HFFc6 (cell line): ENCODE results near the gene GPR146. TPM values are rescaled to one million over a fixed set of nuclear protein-coding genes. Genes with fewer than 3 reads are reported as not detected.

Experiments
- DNase-seq: peaks from one replicate; pipeline ENCODE4 v3.0.0-alpha.2; 2018
- H3K27ac Mint-ChIP-seq: 2 replicates; pipeline ENCODE4 v1.8.0; 2020; ENCODE audit warnings: mild to moderate bottlenecking, mixed read lengths
- H3K27me3 Mint-ChIP-seq: 2 replicates; pipeline ENCODE4 v1.8.0; 2021; ENCODE audit warnings: mild to moderate bottlenecking, moderate library complexity, mixed read lengths; ENCODE audit not compliant: insufficient read depth
- H3K36me3 Mint-ChIP-seq: 2 replicates; pipeline ENCODE4 v1.8.0; 2021; ENCODE audit warnings: low read depth, mixed read lengths
- H3K4me1 Mint-ChIP-seq: 2 replicates; pipeline ENCODE4 v1.8.0; 2020; ENCODE audit warnings: low read depth, mixed read lengths
- H3K4me3 Mint-ChIP-seq: 2 replicates; pipeline ENCODE4 v1.8.0; 2020; ENCODE audit warnings: mild to moderate bottlenecking, moderate library complexity, mixed read lengths
- H3K9me3 Mint-ChIP-seq: 2 replicates; pipeline ENCODE4 v1.8.0; 2020; ENCODE audit warnings: mild to moderate bottlenecking, mixed read lengths
- total RNA-seq, 6 experiments: library from RNA; stranded (reverse); fragmentation: NEBNext Ultra II Directional; extraction: Animal tissue kit (Norgen Biotek cat#: 25700); gene quantifications; 2 replicates in 1 of 6; 3 replicates in 5 of 6; pipeline ENCODE4 v1.2.3, GENCODE V29; 2021
- TF ChIP-seq, protein P1 (sequence below): fragments of 200-600 bp; sonication (generic); IDR thresholded peaks from 2 replicates; pipeline ENCODE4 v1.5.0; 2021; ENCODE audit warnings: antibody characterized with exemption, mild to moderate bottlenecking

The GPR146 gene
- total RNA-seq, 6 experiments from 2014 or later: 0.26 to 0.92 (median 0.52) TPM

DNA sequence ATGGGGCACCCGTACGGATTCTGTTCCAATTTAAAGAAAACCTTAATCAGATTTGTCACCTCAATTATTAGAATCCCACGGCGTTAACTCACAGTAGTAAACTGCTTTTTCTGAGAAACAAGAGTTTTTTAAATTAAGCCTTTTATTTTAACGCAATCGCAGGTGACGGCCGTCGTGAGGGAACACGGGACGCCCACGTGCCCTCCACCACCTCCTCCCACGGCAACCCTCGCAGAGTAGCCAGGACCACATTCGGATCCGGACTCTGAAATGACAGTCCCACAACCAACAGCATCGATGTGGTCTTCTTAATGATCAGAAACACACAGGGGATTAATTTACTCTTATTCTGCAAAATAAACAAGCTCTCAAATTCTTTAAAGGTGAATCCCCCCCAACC, 22.0 kb upstream of the GPR146 start:
- peaks cover 2% of the 10 kb centered on the region for H3K27me3 Mint-ChIP-seq
- no peak for DNase-seq
- H3K9me3 Mint-ChIP-seq: peaks cover 19% of the 10 kb centered on the region
- H3K4me3 Mint-ChIP-seq: no peak overlapping the region
- TF ChIP-seq, protein P1, sequence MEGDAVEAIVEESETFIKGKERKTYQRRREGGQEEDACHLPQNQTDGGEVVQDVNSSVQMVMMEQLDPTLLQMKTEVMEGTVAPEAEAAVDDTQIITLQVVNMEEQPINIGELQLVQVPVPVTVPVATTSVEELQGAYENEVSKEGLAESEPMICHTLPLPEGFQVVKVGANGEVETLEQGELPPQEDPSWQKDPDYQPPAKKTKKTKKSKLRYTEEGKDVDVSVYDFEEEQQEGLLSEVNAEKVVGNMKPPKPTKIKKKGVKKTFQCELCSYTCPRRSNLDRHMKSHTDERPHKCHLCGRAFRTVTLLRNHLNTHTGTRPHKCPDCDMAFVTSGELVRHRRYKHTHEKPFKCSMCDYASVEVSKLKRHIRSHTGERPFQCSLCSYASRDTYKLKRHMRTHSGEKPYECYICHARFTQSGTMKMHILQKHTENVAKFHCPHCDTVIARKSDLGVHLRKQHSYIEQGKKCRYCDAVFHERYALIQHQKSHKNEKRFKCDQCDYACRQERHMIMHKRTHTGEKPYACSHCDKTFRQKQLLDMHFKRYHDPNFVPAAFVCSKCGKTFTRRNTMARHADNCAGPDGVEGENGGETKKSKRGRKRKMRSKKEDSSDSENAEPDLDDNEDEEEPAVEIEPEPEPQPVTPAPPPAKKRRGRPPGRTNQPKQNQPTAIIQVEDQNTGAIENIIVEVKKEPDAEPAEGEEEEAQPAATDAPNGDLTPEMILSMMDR: no peak
- peaks cover 43% of the 10 kb centered on the region for H3K36me3 Mint-ChIP-seq
- no peak overlapping the region for H3K27ac Mint-ChIP-seq
- H3K4me1 Mint-ChIP-seq: peaks cover 13% of the 10 kb centered on the region

DNA sequence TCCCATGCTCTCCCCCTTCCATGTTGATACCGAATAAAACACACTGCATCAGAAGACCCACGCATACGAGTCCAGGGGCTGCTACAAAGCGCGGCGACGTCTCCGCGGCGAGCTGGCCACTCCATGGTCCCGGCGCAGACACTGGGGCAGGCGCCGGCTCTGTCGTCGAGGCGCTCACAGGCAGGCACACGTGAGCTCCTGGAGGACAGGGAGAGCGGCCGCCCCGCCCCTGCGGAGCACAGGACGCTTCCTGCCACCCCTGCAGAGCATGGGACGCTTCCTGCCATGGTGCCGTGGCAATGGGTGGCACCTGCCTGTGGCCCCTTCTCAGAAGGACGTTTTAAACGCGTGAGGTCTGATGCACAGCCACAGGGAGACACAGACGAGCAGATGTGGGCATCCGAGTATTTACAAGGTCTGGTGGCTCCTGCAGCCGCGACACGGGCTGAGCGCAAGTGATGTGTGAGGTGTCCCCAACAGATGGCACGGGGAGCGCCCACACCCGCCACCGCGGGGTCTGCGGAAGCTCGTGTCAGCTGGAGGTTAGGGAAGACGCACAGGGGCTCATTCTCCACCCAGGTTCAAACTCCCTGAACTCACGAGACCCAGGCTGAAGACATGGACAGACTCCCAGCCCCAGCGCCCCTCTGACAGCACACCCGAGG, 21.4 kb upstream of the GPR146 start:
- H3K9me3 Mint-ChIP-seq: peaks cover 19% of the 10 kb centered on the region
- peaks cover 15% of the 10 kb centered on the region for H3K4me1 Mint-ChIP-seq
- H3K27me3 Mint-ChIP-seq: peaks cover under 1% of the 10 kb centered on the region
- H3K36me3 Mint-ChIP-seq: peaks cover 44% of the 10 kb centered on the region
- no peak for DNase-seq
- TF ChIP-seq, protein P1: no peak
- H3K27ac Mint-ChIP-seq: no peak overlapping the region
- no peak overlapping the region for H3K4me3 Mint-ChIP-seq

DNA sequence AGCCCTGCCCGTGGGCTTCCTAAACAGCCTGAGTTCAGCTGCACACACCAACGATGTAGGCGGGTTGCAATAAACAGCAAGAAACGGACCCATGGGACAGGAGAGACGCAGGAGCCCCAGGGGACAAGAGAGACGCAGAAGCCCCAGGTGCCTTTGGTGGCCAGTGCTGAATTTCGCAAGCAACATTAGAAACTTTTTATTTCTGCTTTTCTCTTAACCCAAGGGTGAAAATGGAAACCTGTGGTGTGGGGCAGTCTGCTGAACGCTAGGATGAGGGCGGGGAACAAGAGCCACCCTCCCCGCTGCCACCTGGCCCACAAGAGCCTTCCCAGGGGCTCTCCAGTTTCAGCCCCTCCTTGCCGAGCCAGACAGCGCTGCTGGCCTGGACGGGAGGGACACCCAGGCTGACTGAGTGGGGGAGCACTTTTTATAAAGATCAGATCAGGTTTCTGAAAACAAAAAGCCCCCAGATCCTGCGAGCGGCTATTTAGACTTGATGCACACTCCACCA, 20.0 kb upstream of the GPR146 start:
- H3K4me3 Mint-ChIP-seq: no peak overlapping the region
- no peak for DNase-seq
- peaks cover 19% of the 10 kb centered on the region for H3K9me3 Mint-ChIP-seq
- no peak overlapping the region for H3K27ac Mint-ChIP-seq
- peaks cover 23% of the 10 kb centered on the region for H3K4me1 Mint-ChIP-seq
- H3K27me3 Mint-ChIP-seq: no peaks in the 10 kb centered on the region; the same call in none of the 2 replicates
- TF ChIP-seq, protein P1: no peak
- H3K36me3 Mint-ChIP-seq: peaks cover 40% of the 10 kb centered on the region

DNA sequence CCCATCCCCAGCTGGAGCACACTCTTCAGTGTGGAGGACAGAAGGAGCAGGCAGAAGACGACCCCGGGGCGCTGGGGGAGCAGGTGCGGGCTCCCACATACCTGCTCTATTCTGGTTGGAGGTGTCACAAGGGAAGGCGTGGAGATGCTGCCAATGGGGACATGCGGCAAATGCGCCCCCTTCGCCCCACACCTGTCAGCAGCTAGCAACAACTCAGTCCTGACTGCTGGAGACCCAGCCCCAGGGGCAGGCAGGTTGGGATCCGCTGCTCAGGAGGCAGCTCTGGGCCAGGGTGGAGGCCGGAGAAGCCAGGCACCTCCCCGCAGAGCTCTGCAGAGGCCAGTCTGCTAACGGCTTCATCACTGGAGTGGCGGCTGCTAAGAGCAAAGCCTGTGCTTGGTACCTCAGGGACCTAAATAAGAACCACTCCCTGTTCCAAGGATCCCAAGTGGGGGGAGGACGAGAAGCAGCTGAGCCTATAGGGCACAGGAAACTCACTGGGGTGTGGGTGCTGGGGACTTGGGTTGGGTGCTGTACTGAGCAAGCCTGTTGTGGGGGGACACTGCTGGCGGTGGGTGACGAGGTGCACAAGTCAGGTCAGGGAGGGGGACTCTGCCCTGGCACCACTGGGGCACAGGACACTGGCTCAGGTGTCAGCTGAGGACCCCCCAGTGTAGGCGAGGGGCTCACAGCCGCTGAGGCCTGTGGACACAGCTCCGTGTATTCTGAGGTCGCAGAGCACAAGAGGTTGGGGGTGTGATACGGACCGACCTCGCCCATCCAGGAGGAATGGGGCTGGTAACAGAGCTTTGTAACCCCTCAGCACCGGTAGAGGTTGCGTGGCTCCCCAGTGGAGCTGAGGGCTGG, 19.2 kb upstream of the GPR146 start:
- TF ChIP-seq, protein P1: no peak
- peaks cover 40% of the 10 kb centered on the region for H3K36me3 Mint-ChIP-seq
- peaks cover 23% of the 10 kb centered on the region for H3K4me1 Mint-ChIP-seq
- H3K4me3 Mint-ChIP-seq: no peak overlapping the region
- no peaks in the 10 kb centered on the region; the same call in 1 of the 2 replicates for H3K27me3 Mint-ChIP-seq
- H3K27ac Mint-ChIP-seq: no peak overlapping the region
- no peak for DNase-seq
- H3K9me3 Mint-ChIP-seq: peaks cover 19% of the 10 kb centered on the region

DNA sequence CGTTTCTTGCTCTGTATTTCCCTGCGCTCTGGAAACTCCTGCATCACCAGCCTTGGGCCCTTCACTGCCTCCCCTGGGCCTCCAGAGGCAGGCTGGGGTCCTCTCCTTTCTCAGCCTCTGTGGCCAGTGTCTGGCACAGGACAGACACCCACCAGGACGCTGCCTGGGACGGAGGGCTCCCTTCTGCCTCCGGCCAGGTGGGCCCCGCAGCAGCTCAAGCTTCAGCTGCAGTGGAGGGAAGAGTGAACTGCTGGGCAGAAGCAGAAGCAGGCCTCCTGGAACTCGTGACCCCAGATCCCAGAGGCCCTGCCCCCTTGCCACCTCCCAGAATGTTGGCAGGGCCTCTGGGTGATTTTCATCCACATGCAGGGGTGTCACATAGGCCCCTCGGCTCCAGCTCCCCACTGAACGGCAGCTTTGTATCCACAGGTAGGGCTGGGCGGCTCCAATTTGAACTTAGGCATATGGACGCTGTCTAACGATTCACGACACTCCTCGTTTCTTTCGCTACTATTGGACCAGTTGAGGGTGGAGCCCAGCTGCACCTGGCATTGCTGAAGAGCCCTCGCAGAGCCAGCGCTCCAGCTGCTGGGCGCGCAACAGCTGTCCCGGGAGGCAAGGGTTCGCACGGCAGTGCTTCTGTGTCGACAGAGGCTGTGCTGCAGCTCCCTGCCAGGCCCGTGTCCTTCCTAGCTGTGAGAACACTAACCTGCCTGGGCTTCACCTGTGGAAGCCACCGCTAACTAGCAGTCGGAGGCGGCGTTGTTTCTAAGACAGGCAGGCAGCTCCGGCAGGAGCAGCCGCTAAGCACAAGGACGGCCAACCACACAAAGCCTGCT, 18.4 kb upstream of the GPR146 start:
- no peak for DNase-seq
- peaks cover 19% of the 10 kb centered on the region for H3K9me3 Mint-ChIP-seq
- H3K4me1 Mint-ChIP-seq: peaks cover 23% of the 10 kb centered on the region
- peak overlapping the region; percentile 94; the same call in 1 of the 2 replicates for H3K4me3 Mint-ChIP-seq
- TF ChIP-seq, protein P1: no peak
- H3K27ac Mint-ChIP-seq: no peak overlapping the region
- no peaks in the 10 kb centered on the region; the same call in 1 of the 2 replicates for H3K27me3 Mint-ChIP-seq
- H3K36me3 Mint-ChIP-seq: peaks cover 40% of the 10 kb centered on the region
